ENCODE measurements around the gene TNNI3K. TPM values are rescaled to one million over a fixed set of nuclear protein-coding genes. Genes with fewer than 3 reads are reported as not detected.

Gene TNNI3K
- total and polyA plus RNA-seq, 12 donors: 11.7 to 162 (median 95.6) TPM

DNA sequence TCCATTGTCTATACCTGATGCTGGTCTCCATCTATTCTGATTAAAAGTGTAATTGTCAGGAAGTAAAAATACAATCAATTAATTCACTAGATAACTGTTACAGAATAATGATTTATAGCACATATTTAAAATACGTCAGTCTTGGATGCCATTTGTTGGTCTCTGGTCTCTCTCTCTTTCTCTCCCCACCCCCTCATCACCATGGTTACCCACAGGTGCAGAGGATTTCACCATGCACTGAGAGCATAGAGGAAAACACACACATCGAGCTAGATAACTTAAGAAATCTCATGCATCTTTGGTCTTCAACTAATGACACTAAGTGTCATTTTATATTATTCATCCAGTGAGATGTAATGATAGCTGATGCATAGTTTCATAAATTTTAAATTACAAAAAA lies 243.8 kb downstream of the TNNI3K start:
- Histone ChIP-seq H3K9me3 (no peaks in the 10 kb centered on the region), H3K27me3 (no peaks in the 10 kb centered on the region), H3K4me3 (no peak overlapping the region), H3K4me1 (peaks cover 0 to 7% (median 0%) of the 10 kb centered on the region in 9 donors), H3K27ac (no peak overlapping the region), H3K36me3 (no peaks in the 10 kb centered on the region)
- ATAC-seq: no peak
- TF ChIP-seq, protein P1, sequence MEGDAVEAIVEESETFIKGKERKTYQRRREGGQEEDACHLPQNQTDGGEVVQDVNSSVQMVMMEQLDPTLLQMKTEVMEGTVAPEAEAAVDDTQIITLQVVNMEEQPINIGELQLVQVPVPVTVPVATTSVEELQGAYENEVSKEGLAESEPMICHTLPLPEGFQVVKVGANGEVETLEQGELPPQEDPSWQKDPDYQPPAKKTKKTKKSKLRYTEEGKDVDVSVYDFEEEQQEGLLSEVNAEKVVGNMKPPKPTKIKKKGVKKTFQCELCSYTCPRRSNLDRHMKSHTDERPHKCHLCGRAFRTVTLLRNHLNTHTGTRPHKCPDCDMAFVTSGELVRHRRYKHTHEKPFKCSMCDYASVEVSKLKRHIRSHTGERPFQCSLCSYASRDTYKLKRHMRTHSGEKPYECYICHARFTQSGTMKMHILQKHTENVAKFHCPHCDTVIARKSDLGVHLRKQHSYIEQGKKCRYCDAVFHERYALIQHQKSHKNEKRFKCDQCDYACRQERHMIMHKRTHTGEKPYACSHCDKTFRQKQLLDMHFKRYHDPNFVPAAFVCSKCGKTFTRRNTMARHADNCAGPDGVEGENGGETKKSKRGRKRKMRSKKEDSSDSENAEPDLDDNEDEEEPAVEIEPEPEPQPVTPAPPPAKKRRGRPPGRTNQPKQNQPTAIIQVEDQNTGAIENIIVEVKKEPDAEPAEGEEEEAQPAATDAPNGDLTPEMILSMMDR (IDR thresholded peaks at IDR 0.05): no peak
- 82 to 90% methylated on average over 2 of the region's 2 CpGs for WGBS, 2 donors
- intact Hi-C loops (cut with DNase I): no loop called here
- no peak for DNase-seq

DNA sequence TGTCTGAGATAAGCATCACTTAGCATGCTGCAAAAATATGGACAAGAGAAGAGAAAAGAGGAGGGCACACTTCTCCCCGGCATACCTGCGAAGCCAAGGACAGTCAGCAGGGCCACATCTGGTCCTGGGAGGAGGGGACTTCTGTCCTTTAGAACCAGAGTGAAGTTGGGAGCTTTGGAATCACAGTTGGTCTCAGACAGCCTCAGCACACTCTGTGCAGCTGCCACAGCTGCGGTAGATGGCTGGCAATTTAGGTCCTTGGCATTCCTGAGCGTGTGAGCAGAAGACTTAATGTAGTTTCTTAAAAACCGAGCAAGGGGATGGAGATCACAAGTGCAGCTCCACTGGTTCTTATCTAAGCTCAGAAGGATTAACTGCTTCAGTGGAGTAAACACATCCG lies 244.9 kb downstream of the TNNI3K start:
- Histone ChIP-seq H3K4me3 (no peak overlapping the region), H3K36me3 (no peaks in the 10 kb centered on the region), H3K4me1 (peaks cover 0 to 7% (median 0%) of the 10 kb centered on the region in 9 donors), H3K27me3 (no peaks in the 10 kb centered on the region), H3K27ac (no peak overlapping the region), H3K9me3 (no peaks in the 10 kb centered on the region)
- 59 to 68% methylated on average over 6 of the region's 6 CpGs for whole genome bisulfite sequencing, 2 donors
- DNase-seq (no peak), ATAC-seq (peak in 4 of 8 donors; percentile 27 to 45 (median 34))
- TF ChIP-seq, protein P1 (IDR thresholded peaks at IDR 0.05): no peak
- intact Hi-C loops (cut with DNase I): no loop called here

DNA sequence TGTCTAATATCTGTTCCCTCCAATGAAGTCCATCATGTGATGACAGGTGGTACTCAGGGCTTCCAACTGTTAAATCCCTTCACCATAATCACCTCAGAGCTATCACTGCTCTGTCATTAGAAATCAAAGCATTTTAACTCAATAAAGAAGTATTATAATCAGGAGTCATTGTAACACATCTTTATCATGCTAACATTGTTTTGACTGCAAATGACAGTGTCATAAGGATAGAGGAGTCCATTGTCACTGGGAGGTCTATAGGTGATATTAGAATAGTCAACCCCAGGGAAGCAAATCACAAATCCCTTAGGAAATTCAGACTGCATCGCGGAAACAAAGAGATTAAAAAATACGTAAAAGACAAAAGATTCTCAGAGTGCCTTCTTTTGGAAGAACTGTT lies 246.4 kb downstream of the TNNI3K start:
- 78 to 82% methylated on average over 3 of the region's 3 CpGs for WGBS, 2 donors
- no peaks in the 10 kb centered on the region for H3K9me3 ChIP-seq
- H3K4me1 ChIP-seq: peaks cover 0 to 10% (median 0%) of the 10 kb centered on the region in 9 donors
- TF ChIP-seq, protein P1 (IDR thresholded peaks at IDR 0.05): no peak
- no peaks in the 10 kb centered on the region for H3K27me3 ChIP-seq
- no peak overlapping the region for H3K4me3 ChIP-seq
- intact Hi-C loops (cut with DNase I): no loop called here
- ATAC-seq: no peak
- DNase-seq: no peak
- H3K36me3 ChIP-seq: no peaks in the 10 kb centered on the region
- no peak overlapping the region for H3K27ac ChIP-seq

DNA sequence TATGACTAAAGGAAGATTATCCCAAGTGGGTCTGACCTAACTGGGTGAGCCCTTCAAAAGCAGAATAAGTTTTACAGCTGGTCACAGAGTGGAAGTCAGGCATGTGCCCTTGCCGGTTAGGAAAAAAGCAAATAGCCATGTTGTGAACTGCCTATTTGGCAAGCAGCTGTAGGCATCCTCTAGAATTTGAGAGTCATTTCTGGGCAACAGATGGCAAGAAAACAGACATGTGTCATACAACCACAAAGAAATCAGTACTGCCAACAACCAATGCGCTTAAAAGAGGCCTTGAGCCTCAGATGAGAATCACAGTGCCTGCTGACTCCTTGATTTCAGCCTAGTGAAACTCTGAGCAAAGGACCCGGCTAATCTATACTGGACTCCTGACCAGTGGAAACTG lies 250.4 kb downstream of the TNNI3K start:
- 80% methylated on average over 3 of the region's 3 CpGs for whole genome bisulfite sequencing, 2 donors
- Histone ChIP-seq H3K9me3 (no peaks in the 10 kb centered on the region), H3K27ac (no peak overlapping the region), H3K36me3 (no peaks in the 10 kb centered on the region), H3K27me3 (no peaks in the 10 kb centered on the region), H3K4me3 (no peak overlapping the region), H3K4me1 (peaks cover 0 to 5% (median 0%) of the 10 kb centered on the region in 9 donors)
- TF ChIP-seq, protein P1 (IDR thresholded peaks at IDR 0.05): no peak
- no peak for DNase-seq
- peak in 2 of 8 donors; percentile 43 to 53 for ATAC-seq
- intact Hi-C loops (cut with DNase I): no loop called here

All from heart right ventricle (tissue), 16 donors.